Measurements from ENCODE around the gene LHX1.

Gene LHX1

DNA sequence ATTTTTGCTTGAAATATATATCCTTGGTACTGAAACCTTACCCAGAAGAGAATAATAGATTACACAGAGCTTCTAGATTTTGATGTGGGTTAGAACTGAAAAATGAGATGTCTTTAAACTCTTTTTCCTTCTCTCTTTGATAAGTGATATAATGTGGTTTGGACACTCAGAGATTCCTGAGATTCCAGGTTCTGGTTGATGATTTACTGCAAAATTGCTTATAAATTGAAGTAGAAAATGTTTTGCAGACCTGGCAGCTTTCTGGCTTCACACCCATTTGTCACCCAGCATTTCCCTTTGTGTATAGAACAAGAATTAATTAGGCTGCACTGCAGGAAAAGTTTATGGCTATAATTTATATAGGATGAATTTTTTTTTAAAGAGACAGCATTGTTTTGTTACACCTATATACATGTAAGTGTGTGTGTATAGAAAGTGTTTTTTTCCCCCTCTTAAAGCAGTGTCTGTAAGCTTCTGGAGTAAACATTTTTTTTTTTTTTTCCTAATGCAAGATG is 35.0 kb downstream of the LHX1 start (continued):
- TF ChIP-seq CREB5 (CRISPR knock-in tag; IDR thresholded peaks at IDR 0.05; ENCODE audit: low read depth) (no peak), OSR1 (CRISPR knock-in tag; IDR thresholded peaks at IDR 0.05) (no peak), BACH2 (CRISPR knock-in tag; IDR thresholded peaks at IDR 0.05; ENCODE audit: borderline replicate concordance) (no peak), RARB (CRISPR knock-in tag; IDR thresholded peaks at IDR 0.05) (no peak), PATZ1 (CRISPR knock-in tag; IDR thresholded peaks at IDR 0.05; ENCODE audit: borderline replicate concordance) (no peak), ESRRG (CRISPR knock-in tag; IDR thresholded peaks at IDR 0.05) (no peak), ZC3H10 (CRISPR knock-in tag; IDR thresholded peaks at IDR 0.05) (no peak), CSDC2 (CRISPR knock-in tag; IDR thresholded peaks at IDR 0.05) (no peak), PPARA (CRISPR knock-in tag; IDR thresholded peaks at IDR 0.05; ENCODE audit: borderline replicate concordance) (no peak)

DNA sequence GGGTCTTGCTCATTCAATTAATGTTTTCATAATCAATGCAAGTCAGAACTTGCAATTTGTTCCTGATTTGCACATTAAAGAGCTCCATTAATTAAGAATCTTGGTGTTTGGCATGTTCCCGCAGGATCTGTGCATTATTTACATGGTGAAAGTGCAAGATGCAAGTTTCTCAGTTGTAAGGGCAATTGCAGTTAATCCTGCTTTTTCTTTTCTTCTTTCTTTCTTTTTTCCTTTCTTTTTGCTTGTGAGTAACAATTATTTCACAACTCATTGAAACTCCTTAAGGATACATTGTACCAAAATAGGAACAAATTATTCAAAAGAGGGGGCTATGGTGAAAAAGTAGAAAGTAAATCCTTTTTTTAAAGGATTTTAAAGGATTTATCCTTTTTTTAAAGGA is 35.6 kb downstream of the LHX1 start:
- ATAC-seq: no peak

More for the DNA sequence above, 35.6 kb downstream of the LHX1 start:
- TF ChIP-seq ARNTL (CRISPR knock-in tag; IDR thresholded peaks at IDR 0.05; ENCODE audit: borderline replicate concordance, low read depth) (no peak), ISL1 (CRISPR knock-in tag; IDR thresholded peaks at IDR 0.05) (no peak), GLIS3 (CRISPR knock-in tag; IDR thresholded peaks at IDR 0.05) (no peak), OSR1 (CRISPR knock-in tag; IDR thresholded peaks at IDR 0.05) (no peak), POU6F1 (CRISPR knock-in tag; IDR thresholded peaks at IDR 0.05; ENCODE audit: borderline replicate concordance, low read depth) (no peak), ZNF565 (CRISPR knock-in tag; conservative IDR thresholded peaks at IDR 0.05; ENCODE audit: low read depth) (no peak), PATZ1 (CRISPR knock-in tag; IDR thresholded peaks at IDR 0.05; ENCODE audit: borderline replicate concordance) (no peak), TSHZ2 (CRISPR knock-in tag; IDR thresholded peaks at IDR 0.05) (no peak), ZFP30 (CRISPR knock-in tag; IDR thresholded peaks at IDR 0.05) (no peak), ZFP3 (CRISPR knock-in tag; IDR thresholded peaks at IDR 0.05) (no peak), ZNF70 (CRISPR knock-in tag; IDR thresholded peaks at IDR 0.05) (no peak), TOX (CRISPR knock-in tag; IDR thresholded peaks at IDR 0.05; ENCODE audit: borderline replicate concordance) (no peak), ESRRG (CRISPR knock-in tag; IDR thresholded peaks at IDR 0.05) (no peak), PPARA (CRISPR knock-in tag; IDR thresholded peaks at IDR 0.05; ENCODE audit: borderline replicate concordance) (no peak)
